Neuron (in vitro differentiated cells): ENCODE data around the gene PRRT2.

Source experiments
- H2AFZ ChIP-seq: one replicate; pipeline ENCODE4 v1.6.1; 2013; ENCODE audit warnings: low read depth, mild to moderate bottlenecking, inconsistent platforms, low read length, moderate library complexity
- H3K27me3 ChIP-seq: one replicate; pipeline ENCODE4 v1.6.1; 2013; ENCODE audit warnings: low read length; ENCODE audit not compliant: insufficient read depth
- H3K36me3 ChIP-seq: one replicate; pipeline ENCODE4 v1.6.1; 2013; ENCODE audit warnings: low read length; ENCODE audit not compliant: insufficient read depth
- H3K4me1 ChIP-seq: one replicate; pipeline ENCODE4 v1.6.1; 2013; ENCODE audit warnings: low read length; ENCODE audit not compliant: insufficient read depth
- H3K4me3 ChIP-seq: 2 replicates; pipeline ENCODE4 v1.5.1; 2013; ENCODE audit warnings: mild to moderate bottlenecking, low read length, moderate library complexity
- H3K9me3 ChIP-seq: one replicate; pipeline ENCODE4 v1.6.1; 2013; ENCODE audit warnings: low read length

Gene PRRT2

DNA sequence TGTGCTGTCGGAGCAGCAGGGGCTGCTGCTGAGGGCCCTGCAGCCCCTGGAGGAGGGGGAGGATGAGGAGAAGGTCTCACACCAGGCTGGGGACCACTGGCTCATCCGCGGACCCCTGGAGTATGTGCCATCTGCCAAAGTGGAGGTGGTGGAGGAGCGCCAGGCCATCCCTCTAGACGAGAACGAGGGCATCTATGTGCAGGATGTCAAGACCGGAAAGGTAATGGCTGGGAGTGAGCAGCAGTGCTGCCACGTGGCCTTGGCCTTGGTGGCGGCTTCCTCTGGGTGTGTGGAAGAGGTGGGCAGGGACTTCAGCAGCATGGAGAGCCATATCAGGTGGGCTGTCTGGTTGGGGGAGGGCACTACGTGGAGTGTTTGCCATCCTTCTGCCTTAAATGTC lies 28.2 kb downstream of the PRRT2 start:
- Histone ChIP-seq H3K27me3 (peaks cover 2% of the 10 kb centered on the region), H3K9me3 (no peaks in the 10 kb centered on the region), H3K4me3 (no peak overlapping the region), H2AFZ (no peak overlapping the region), H3K4me1 (no peaks in the 10 kb centered on the region), H3K36me3 (no peaks in the 10 kb centered on the region)

DNA sequence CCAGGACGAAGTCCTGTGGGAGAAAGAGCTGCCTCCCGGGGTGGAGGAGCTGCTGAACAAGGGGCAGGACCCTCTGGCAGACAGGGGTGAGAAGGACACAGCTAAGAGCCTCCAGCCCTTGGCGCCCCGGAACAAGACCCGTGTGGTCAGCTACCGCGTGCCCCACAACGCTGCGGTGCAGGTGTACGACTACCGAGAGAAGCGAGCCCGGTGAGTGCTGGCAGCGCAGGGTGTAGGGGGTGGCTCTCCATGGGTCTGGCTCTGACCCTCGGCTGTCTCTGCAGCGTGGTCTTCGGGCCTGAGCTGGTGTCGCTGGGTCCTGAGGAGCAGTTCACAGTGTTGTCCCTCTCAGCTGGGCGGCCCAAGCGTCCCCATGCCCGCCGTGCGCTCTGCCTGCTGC lies 29.6 kb downstream of the PRRT2 start:
- H3K36me3 ChIP-seq: no peaks in the 10 kb centered on the region
- no peak overlapping the region for H3K4me3 ChIP-seq
- H2AFZ ChIP-seq: no peak overlapping the region
- peaks cover 2% of the 10 kb centered on the region for H3K27me3 ChIP-seq
- no peaks in the 10 kb centered on the region for H3K4me1 ChIP-seq
- H3K9me3 ChIP-seq: no peaks in the 10 kb centered on the region

DNA sequence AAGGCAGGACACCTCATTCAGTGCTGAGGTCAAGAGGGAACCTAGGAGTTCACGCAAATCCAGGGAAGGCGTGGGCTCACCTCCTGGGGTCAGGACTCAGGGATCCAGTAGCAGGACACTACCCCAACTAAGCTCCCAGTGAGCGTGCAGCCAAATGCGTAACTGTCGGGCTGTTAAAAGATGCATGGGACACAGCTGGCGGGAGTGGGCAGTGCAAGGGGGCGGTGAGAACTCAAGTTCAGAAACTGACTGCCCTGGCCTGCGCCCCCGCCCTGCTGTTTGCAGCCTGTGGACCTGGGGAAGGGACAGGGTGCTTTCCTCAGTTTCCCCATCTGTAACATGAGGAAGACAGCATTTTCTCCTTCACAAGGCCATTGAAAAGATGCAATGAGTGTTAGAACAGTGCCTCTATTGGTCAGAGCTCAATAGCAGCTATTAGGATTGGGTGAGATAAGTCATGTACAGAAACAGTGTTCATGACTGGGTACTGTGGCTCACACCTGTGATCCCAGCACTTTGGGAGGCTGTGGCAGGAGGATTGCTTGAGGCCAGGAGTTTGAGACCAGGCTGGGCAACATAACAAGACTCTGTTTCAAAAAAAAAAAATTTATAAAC lies 30.8 kb downstream of the PRRT2 start:
- Histone ChIP-seq H3K4me1 (no peaks in the 10 kb centered on the region), H3K4me3 (no peak overlapping the region), H3K9me3 (no peaks in the 10 kb centered on the region), H2AFZ (no peak overlapping the region), H3K36me3 (no peaks in the 10 kb centered on the region), H3K27me3 (peaks cover 2% of the 10 kb centered on the region)

DNA sequence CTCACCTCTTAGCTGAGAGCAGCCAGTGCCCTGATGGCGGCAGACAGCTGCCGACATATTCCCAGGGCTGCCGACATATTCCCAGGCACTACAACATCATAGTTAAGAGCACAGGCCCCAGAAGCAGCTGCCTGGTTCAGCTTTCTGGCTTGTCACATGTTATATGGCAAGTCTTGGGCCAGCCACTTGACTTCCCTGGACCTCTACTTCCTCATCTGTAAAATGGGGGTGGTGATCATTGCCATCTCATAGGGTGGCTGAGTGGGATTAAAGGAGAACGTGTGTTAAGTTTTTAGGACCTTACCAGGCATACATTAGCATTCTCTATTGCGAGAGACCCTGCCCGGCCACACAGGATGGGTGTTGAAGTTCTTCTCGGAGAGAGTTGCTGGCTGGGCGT lies 31.9 kb downstream of the PRRT2 start:
- H3K4me1 ChIP-seq: no peaks in the 10 kb centered on the region
- no peaks in the 10 kb centered on the region for H3K9me3 ChIP-seq
- H3K36me3 ChIP-seq: no peaks in the 10 kb centered on the region
- H2AFZ ChIP-seq: no peak overlapping the region
- no peak overlapping the region for H3K4me3 ChIP-seq
- H3K27me3 ChIP-seq: peaks cover 2% of the 10 kb centered on the region

DNA sequence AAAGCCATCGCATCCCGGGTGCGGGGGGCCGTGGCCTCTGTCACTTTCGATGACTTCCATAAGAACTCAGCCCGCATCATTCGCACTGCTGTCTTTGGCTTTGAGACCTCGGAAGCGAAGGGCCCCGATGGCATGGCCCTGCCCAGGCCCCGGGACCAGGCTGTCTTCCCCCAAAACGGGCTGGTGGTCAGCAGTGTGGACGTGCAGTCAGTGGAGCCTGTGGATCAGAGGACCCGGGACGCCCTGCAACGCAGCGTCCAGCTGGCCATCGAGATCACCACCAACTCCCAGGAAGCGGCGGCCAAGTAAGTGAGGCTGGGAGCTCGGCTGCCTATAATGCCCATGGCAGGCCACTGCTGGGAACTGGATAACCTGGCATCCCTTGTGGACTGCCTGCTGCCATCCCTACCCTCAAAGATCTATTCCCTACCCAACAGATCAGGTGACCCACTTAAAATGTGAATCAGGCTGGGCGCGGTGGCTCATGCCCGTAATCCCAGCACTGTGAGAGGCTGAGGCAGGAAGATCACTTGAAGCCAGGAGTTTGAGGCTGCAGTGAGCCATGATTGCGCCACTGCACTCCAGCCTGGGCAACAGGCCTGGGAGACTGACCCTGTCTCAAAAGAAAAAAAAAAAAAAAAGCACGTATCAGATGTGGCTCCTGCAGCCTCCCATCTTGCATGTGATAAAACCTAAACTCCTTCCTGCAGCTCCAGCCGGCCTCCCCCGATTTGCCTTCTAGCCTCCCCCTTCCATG lies 32.8 kb downstream of the PRRT2 start:
- H3K36me3 ChIP-seq: no peaks in the 10 kb centered on the region
- no peak overlapping the region for H3K4me3 ChIP-seq
- no peaks in the 10 kb centered on the region for H3K9me3 ChIP-seq
- peaks cover 2% of the 10 kb centered on the region for H3K27me3 ChIP-seq
- no peaks in the 10 kb centered on the region for H3K4me1 ChIP-seq
- H2AFZ ChIP-seq: no peak overlapping the region

DNA sequence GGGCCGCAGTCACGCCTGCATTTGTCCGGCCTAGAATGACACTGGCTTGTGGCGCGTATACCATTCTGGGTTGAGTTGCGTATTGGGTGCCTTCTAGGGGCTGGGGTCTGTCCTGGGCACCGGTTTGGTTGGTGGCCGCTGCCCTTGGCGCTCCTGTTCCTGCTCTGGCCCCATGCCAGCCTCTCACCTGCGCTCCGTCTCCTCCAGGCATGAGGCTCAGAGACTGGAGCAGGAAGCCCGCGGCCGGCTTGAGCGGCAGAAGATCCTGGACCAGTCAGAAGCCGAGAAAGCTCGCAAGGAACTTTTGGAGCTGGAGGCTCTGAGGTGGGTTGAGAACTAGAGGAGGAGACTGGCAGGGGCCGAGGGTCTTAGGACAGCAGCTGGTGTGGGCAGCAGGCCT lies 33.7 kb downstream of the PRRT2 start:
- no peaks in the 10 kb centered on the region for H3K36me3 ChIP-seq
- H3K4me3 ChIP-seq: no peak overlapping the region
- peaks cover 2% of the 10 kb centered on the region for H3K27me3 ChIP-seq
- no peaks in the 10 kb centered on the region for H3K4me1 ChIP-seq
- no peak overlapping the region for H2AFZ ChIP-seq
- H3K9me3 ChIP-seq: no peaks in the 10 kb centered on the region

DNA sequence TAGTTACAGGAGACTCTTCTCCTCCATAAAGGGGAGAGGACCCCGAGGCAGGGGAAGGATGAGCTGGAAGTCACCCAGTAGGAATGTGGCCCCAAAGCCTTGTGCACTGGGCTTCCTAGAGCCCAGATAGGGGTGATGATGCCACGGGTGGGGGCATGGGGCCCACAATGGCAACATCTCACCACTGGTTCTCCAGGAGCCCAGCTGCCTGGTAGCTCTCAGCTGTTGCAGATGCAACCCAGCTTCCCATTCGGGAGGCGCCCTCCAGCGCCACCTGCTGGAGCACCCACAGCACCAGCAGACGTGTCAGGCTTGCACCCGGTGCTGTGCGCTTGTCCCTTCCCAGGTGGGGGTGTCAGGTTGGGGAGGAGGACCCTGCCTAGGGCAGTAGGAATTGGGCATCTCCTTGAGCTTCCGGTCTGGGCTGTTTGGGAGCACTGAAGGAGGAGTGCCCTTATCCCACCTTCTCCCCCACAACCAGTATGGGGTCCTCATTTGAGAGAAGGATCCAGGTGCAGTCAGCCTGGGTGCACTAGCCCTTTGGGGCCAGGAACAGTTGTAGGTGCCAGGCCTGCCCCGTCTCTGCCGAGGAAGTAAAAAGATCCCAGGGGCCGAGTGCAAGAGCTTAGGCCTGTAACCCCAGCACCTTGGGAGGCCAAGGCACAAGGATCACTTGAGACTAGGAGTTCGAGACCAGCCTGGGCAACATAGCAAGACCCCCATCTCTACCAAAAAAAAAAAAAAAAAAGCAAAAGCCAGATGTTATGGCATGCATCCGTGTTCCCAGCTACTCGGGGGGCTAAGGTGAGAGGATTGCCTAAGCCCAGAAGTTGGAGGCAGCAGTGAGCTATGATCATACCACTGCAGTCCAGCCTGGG lies 36.7 kb downstream of the PRRT2 start:
- no peak overlapping the region for H2AFZ ChIP-seq
- no peaks in the 10 kb centered on the region for H3K27me3 ChIP-seq
- H3K9me3 ChIP-seq: no peaks in the 10 kb centered on the region

DNA sequence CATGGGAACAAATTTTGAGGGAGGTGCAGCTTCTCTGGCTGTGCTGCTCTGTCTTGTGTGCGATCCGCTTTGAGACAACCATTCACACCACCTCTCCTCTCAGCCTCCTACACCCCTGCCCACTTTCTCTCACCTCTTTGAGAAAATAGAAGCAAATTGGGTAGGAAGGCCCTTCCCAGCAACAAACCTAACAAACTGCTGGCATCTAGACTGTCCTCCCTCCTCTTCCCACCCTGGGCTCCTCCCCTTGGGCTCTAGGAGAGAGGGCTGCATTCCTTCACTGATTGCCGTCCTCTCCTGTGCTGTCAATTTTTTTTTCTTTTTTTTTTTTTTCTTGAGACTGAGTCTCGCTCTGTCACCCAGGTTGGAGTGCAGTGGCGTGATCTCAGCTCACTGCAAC lies 37.5 kb downstream of the PRRT2 start:
- Histone ChIP-seq H3K4me3 (no peak overlapping the region), H3K9me3 (no peaks in the 10 kb centered on the region), H3K36me3 (no peaks in the 10 kb centered on the region), H2AFZ (no peak overlapping the region), H3K4me1 (no peaks in the 10 kb centered on the region), H3K27me3 (no peaks in the 10 kb centered on the region)

More for the DNA sequence above, 36.7 kb downstream of the PRRT2 start:
- Histone ChIP-seq H3K36me3 (no peaks in the 10 kb centered on the region), H3K4me1 (no peaks in the 10 kb centered on the region), H3K4me3 (no peak overlapping the region)

DNA sequence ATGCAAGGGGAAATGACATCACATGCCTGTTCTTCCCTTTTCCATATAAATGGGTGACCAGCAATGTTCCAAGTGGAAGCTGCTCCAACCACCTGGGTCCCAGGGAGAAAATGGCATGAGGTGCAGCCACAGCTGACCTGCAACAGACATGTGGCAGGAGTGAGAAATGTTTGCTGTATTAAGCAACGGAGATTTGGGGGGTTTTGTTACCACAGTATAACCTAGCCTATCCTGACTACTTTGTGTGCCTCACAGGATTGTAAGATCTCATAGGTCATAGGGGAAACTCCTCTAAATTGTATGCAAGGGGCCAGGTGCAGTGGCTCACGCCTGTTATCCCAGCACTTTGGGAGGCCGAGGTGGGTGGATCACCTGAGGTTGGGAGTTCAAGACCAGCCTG lies 39.0 kb downstream of the PRRT2 start:
- H3K4me1 ChIP-seq: no peaks in the 10 kb centered on the region
- no peaks in the 10 kb centered on the region for H3K27me3 ChIP-seq
- no peaks in the 10 kb centered on the region for H3K9me3 ChIP-seq
- no peak overlapping the region for H2AFZ ChIP-seq
- H3K36me3 ChIP-seq: no peaks in the 10 kb centered on the region
- no peak overlapping the region for H3K4me3 ChIP-seq

DNA sequence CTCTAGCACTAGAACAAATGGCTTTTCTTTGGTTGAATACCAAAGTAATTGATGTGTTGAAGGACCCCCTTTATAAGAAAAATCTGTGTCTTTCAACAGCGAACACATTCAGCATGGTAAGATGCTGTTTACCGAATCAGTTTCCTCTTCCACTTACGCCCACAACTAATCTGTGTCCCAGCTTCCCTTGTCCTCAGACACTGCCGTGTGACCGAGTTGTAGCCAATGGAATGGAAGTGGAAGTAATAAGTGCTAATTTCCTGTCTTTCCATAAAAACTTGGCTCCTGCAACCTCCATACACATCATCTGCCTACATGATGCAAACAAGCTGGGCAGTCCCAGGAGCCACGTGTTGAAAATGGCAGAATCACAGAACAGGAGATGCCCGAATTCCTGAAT lies 40.7 kb downstream of the PRRT2 start:
- Histone ChIP-seq H3K36me3 (no peaks in the 10 kb centered on the region), H3K27me3 (no peaks in the 10 kb centered on the region), H3K9me3 (no peaks in the 10 kb centered on the region), H2AFZ (no peak overlapping the region), H3K4me3 (no peak overlapping the region), H3K4me1 (no peaks in the 10 kb centered on the region)

DNA sequence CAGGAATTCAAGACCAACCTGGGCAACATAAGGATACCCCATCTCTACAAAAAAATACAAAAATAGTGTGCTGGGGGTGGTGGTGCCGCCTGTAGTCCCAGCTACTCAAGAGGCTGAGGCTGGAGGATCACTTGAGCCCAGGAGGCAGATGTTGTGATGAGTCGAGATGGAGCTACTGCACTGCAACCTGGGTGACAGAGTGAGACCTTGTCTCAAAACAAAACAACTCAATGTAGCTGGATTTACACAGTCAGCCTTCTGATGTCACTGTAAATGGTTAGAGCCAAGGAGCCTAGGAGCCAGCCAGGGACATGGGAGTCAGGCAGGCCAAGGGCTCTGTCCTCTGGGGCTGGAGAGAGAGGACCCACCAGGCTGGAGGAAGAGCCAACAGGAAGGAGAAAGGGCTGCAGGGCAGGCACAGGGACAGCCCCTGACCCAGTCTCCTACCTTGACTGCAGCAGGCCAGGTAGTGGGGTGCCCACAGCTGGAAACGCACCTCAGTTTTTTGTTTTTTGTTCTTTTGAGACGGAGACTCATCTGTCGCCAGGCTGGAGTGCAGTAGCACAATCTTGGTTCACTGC lies 42.6 kb downstream of the PRRT2 start:
- Histone ChIP-seq H3K9me3 (no peaks in the 10 kb centered on the region), H3K4me1 (no peaks in the 10 kb centered on the region), H2AFZ (no peak overlapping the region), H3K4me3 (no peak overlapping the region), H3K36me3 (peaks cover 6% of the 10 kb centered on the region), H3K27me3 (no peaks in the 10 kb centered on the region)

DNA sequence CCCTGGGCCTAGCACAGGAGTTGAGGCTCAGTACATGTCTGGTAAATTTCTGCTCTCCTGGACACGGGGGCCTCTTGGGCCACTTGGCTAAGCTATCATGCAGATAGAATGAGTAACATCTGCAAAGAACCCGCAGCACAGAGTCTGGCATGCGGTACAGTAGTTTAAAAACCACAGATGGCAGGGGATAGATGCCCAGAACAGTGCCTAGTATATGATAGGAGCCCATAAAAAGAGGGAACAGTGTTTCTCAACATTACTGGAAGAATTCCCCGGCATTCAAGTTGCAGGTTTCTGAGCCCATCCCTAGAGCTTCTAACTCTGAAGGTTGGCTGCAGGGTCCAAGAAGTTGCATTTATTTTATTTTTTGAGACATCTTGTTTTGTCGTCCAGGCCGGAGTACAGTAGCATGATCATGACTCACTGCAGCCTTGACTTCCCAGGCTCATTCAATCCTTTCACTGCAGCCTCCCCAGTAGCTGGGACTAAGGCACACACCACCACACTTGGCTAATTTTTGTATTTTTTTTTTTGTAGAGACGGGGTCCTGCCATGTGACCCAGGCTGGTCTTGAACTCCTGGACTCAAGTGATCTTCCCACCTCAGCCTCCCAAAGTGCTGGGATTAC lies 45.3 kb downstream of the PRRT2 start:
- Histone ChIP-seq H3K4me1 (no peaks in the 10 kb centered on the region), H3K4me3 (no peak overlapping the region), H3K36me3 (peaks cover 12% of the 10 kb centered on the region), H2AFZ (no peak overlapping the region), H3K9me3 (no peaks in the 10 kb centered on the region), H3K27me3 (no peaks in the 10 kb centered on the region)
